Activated T-cell treated with anti-CD3 and anti-CD28 coated beads, Interleukin-2, amount 50 U/mL, for 4 hours (primary cell): ENCODE results near the gene RFX5. TPM values are rescaled to one million over a fixed set of nuclear protein-coding genes. Genes with fewer than 3 reads are reported as not detected.
"Not testable (repeated sequence)": the region's sequence is repeated elsewhere in the genome, so short reads cannot be mapped to it uniquely, and the experiment has no call there.

ENCODE experiments used
- ATAC-seq, 2 donors: fragments of 200-7000 bp; cut with Tn5 transposase; one replicate each; pipeline ENCODE4 v1.10.0; 2021
- DNase-seq: peaks from one replicate; pipeline ENCODE4 v3.0.0-alpha.2; 2020
- H3K27me3 Mint-ChIP-seq: one replicate; pipeline ENCODE4 v1.8.0; 2021; ENCODE audit warnings: low read depth, mixed read lengths
- H3K36me3 Mint-ChIP-seq: one replicate; pipeline ENCODE4 v1.8.0; 2022; ENCODE audit warnings: mixed read lengths; ENCODE audit not compliant: insufficient read depth
- H3K4me1 Mint-ChIP-seq: one replicate; pipeline ENCODE4 v1.8.0; 2021; ENCODE audit warnings: low read depth, mixed read lengths
- H3K4me3 Mint-ChIP-seq: one replicate; pipeline ENCODE4 v1.8.0; 2021; ENCODE audit warnings: mild to moderate bottlenecking, moderate library complexity, mixed read lengths
- H3K9me3 Mint-ChIP-seq: one replicate; pipeline ENCODE4 v1.8.0; 2021; ENCODE audit warnings: mixed read lengths
- total RNA-seq, 3 donors: library from RNA; stranded (reverse); gene quantifications; one replicate each; pipeline ENCODE4 v1.2.1, GENCODE V29; 2021

Gene RFX5
- total RNA-seq, 3 donors from 2014 or later: 48.7 to 58.6 (median 50.9) TPM

DNA sequence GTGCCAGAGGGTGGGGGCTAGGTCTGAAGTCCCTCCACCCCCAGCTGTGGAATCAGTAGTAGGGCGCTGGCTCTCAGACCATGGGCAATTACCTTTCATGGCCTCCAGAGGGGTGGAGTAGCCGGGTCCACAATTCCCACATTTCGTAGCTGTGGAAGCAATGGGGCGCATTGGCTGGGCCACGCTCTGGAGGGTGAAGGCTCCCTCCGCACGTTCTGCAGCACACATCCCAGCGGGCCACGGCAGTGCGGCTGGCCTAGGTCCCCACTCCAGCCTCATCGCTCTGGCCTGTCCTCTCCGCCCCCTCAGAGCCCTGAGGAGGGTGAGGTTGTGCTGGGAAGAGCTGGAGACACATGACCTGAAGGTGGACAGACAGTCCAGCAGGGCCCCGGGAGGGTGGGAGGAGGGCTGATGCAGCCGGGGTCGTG lies 22.6 kb upstream of the RFX5 start:
- H3K36me3 Mint-ChIP-seq: no peaks in the 10 kb centered on the region
- no peaks in the 10 kb centered on the region for H3K27me3 Mint-ChIP-seq
- H3K9me3 Mint-ChIP-seq: no peaks in the 10 kb centered on the region
- H3K4me1 Mint-ChIP-seq: no peaks in the 10 kb centered on the region
- ATAC-seq (no peak), DNase-seq (no peak)
- no peak overlapping the region for H3K4me3 Mint-ChIP-seq

DNA sequence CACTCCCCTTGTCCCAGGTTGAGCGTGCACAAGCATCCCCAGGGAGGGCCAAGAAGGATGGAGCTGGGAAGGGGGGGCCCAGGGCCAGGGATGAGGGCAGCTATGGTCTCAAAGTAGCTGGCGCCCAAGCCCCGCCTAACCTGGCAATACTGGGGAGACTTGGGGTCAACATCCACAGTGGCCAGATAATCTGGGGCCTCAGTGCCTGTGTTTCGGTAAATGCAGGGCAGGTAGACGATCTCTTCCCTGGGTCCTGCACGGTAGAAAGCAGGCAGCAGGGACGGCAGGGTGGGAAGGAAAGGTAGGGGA lies 22.2 kb upstream of the RFX5 start:
- no peaks in the 10 kb centered on the region for H3K9me3 Mint-ChIP-seq
- no peaks in the 10 kb centered on the region for H3K36me3 Mint-ChIP-seq
- H3K4me3 Mint-ChIP-seq: no peak overlapping the region
- H3K27me3 Mint-ChIP-seq: no peaks in the 10 kb centered on the region
- ATAC-seq (no peak), DNase-seq (no peak)
- no peaks in the 10 kb centered on the region for H3K4me1 Mint-ChIP-seq

DNA sequence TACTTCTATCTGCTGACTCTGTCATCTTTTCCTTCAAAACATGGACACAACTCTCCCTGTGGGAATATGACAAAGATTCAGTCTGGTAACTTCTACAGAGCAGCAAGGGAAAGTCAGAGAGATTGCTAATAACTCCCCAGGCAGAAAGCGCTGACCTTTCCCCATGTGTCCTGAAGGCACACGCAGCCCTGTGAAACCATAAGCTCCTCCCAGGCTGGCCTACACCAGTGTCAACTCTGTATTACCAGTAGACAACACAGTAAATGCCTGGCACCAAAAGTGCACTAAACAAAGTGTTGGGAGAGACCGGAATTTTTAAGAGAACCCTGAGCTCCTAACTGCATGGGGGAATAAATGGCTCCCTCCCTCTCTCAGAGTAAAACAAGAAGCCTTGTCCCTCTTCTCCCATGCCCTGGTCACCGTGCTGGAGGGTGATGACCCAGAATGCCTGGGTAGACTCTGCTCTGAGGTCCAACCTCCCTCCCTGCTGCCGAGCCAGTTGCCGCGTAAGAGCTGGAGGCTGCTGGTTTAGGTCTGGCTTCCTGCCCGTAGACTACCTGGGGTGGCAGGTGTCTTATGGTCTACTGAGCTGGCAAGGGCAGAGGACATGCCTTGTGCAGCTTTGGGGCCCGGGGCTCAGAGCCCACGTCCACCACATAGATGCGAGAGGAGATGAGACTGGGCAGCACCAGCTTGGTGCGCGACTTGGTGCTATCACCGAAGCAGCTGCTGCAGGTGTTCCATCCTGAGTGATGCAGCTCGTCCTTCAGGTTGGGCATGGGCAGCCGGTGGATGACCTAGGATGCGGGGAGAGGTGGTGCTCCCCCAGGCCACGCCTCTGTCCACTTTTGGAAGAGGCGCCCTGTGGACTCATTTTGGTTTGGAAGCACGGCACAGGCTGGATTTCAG lies 21.6 kb upstream of the RFX5 start:
- ATAC-seq (no peak), DNase-seq (no peak)
- Mint-ChIP-seq H3K9me3 (no peaks in the 10 kb centered on the region), H3K4me3 (no peak overlapping the region), H3K36me3 (no peaks in the 10 kb centered on the region), H3K4me1 (no peaks in the 10 kb centered on the region), H3K27me3 (no peaks in the 10 kb centered on the region)

DNA sequence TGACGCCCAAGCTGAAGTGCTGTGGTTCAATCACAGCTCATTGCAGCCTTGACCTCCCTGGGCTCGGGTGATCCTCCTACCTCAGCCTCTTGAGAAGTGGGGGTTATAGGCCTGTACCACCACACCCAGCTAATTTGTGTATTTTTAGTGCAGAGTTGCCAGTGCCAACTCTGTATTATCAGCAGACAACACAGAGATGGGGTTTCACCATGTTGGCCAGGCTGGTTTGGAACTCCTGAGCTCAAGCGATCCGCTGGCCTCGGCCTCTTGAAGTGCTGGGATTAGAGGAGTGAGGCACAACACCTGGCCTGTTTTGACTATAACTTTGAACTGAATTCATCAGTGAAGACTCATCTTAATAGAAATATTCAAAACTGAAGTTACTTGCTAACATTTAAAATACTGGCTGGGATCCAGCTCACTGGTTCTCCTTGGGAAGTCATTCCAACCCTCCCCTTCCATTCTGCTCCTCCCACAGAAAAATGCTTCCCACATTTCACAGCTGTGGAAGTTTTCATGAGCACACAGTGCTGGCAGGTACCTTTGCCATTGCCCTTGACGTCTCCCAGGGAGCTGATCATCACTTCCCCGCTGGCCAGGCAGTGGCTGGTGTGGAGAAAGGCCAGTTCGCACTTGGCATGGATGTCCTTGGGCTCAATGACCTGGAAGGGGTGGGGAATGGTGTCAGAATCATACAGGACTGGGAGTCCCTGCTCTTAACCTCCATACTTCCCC lies 20.8 kb upstream of the RFX5 start:
- Mint-ChIP-seq H3K9me3 (no peaks in the 10 kb centered on the region), H3K4me1 (no peaks in the 10 kb centered on the region), H3K4me3 (no peak overlapping the region), H3K36me3 (no peaks in the 10 kb centered on the region), H3K27me3 (no peaks in the 10 kb centered on the region)
- DNase-seq: no peak
- ATAC-seq: no peak

DNA sequence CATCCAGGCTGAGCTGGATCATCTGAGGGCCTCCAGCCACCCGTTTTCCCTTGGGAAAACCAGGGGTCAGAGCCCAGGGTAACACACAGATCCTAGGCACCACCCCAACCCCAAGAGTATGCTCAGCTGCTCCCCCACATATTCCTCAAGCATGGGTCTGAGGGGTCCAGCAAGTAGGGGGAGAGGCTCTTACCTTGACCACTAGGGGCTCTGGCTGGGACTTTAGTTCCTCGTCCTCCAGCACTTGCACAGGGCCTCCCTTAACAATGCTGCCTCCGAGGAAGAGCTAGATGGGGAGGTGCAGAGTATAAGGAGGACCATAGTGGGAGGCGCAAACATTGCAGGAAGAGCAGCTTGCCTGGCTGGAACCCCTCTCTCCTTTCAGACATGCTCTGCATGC lies 17.9 kb upstream of the RFX5 start:
- Mint-ChIP-seq H3K9me3 (peaks cover 3% of the 10 kb centered on the region), H3K36me3 (no peaks in the 10 kb centered on the region), H3K27me3 (no peaks in the 10 kb centered on the region), H3K4me3 (no peak overlapping the region), H3K4me1 (no peaks in the 10 kb centered on the region)
- no peak for DNase-seq
- no peak for ATAC-seq

DNA sequence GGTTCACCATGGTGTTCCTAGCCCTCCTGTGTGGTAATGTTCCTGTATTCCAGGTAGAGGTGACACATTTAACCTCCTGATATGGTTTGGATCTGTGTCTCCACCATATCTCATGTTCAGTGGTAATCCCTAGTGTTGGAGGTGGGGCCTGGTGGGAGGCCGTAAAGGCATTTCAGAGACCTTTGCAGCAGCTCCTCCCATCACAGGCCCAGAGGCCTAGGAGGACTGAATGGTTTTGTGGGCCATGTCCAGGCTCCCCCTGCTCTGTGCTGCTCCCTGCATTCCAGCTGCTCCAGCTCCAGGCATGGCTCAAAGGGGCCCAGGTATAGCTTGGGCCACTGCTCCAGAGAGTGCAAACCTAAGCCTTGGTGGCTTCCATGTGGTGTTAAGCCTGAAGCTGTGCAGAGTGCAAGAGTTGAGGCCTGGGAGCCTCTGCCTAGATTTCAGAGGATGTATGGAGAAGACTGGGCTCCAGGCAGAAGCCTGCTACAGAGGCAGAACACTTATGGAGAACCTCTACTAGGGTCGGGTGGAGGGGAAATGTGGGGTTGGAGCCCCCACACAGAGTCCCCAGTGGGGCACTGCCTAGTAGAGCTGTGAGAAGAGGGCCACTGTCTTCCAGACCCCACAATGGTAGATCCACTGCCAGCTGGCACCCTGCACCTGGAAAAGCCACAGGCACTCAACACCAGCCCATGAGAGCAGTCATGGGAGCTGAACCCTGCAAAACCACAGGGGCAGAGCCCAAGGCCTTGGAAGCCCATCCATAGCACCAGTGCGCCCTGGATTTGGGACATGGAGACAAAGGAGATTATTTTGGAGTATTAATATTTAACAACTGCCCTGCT lies 15.5 kb upstream of the RFX5 start:
- H3K27me3 Mint-ChIP-seq: no peaks in the 10 kb centered on the region
- H3K4me1 Mint-ChIP-seq: no peaks in the 10 kb centered on the region
- H3K4me3 Mint-ChIP-seq: no peak overlapping the region
- DNase-seq (no peak), ATAC-seq (no peak)
- no peaks in the 10 kb centered on the region for H3K36me3 Mint-ChIP-seq
- H3K9me3 Mint-ChIP-seq: peaks cover 3% of the 10 kb centered on the region

DNA sequence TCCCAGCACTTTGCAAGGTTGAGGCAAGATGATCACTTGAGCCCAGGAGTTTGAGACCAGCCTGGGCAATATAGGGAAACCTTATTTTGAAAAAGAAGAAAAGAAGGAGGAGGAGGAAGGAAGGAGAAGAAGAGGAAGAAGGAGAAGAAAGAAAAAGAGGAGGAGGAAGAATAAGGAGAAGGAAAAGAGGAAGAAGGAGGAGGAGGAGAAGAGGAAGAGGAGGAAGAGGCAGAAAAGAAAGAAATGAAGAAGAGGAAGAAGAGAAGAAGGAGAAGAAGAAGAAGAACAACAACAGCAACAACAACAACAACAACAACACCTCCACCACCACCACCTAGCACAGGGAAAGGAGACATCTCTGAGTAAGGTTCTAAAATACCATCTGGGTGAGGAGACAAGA lies 14.8 kb upstream of the RFX5 start:
- H3K4me3 Mint-ChIP-seq: no peak overlapping the region

DNA sequence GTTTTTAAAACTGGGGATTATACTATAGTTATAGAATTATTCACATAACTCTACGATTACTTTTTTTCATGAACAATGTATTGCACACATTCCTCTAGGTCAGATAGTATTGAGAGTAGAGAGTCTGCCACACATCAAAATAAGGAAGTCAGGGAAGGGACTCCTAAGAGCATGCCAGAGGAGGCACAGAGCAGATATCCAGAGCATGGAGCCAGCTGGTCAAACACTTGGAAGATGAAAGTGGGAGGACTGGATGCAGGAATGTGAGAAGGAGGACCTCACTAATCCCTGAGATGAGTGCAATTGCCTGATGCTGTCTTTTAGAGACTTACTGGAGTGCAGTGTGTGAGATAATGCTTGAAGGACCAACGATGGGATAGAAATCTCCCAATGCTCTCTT lies 9.6 kb upstream of the RFX5 start:
- ATAC-seq (no peak), DNase-seq (no peak)
- Mint-ChIP-seq H3K4me3 (no peak overlapping the region), H3K4me1 (no peaks in the 10 kb centered on the region), H3K27me3 (no peaks in the 10 kb centered on the region), H3K36me3 (no peaks in the 10 kb centered on the region), H3K9me3 (peaks cover under 1% of the 10 kb centered on the region)

More for the DNA sequence above, 14.8 kb upstream of the RFX5 start:
- ATAC-seq: no peak
- H3K9me3 Mint-ChIP-seq: peaks cover 3% of the 10 kb centered on the region
- H3K4me1 Mint-ChIP-seq: no peaks in the 10 kb centered on the region
- no peak for DNase-seq
- H3K27me3 Mint-ChIP-seq: no peaks in the 10 kb centered on the region
- no peaks in the 10 kb centered on the region for H3K36me3 Mint-ChIP-seq

DNA sequence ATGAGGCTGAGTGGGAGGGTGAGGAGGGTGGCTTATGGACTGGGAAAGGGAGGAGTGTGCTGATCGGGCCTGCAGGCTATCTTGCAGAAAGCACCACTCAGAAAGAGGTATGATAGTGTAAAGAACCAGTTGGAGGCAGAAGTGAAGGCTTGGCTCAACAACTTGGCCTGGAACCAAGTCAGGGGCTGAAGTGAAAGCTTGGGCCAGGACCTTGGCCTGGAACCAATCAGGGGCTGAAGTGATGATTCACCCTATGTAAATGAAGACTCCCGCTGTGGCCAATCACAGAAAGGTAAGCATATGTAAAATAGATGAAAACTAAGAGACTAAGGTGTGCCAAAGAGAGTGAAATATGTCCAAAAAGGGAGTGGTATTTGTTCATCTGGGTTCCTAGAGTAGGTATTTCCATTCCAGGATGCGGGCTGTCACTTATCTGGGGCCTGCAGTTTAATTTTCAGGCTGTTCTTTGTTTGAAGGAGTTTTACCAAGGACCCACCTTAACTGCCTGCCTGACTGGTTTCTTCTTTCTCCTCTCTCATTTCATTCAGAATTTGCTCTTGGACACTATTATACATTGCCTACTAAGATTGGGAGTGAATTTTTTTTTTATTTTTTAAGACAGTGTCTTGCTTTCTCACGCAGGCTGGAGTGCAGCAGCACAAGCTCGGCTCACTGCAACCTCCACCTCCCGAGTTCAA lies 5.1 kb upstream of the RFX5 start:
- Mint-ChIP-seq H3K9me3 (no peaks in the 10 kb centered on the region), H3K4me1 (peaks cover 10% of the 10 kb centered on the region), H3K36me3 (no peaks in the 10 kb centered on the region), H3K27me3 (no peaks in the 10 kb centered on the region), H3K4me3 (no peak overlapping the region)
- no peak for DNase-seq
- no peak for ATAC-seq

DNA sequence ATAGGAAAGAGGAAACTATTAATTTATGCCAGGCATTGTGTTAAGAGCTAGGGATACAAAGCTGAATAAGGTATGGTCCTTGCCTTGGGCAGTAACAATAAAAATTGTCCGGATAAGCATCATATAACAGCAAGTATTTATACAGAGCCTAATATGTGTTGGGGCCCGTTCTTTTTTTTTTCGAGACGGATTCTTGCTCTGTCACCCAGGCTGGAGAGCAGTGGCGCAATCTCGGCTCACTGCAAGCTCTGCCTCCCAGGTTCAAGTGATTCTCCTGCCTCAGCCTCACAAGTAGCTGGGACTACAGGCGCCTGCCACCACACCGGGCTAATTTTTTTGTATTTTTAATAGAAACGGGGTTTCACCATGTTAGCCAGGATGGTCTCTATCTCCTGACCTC lies 3.3 kb upstream of the RFX5 start:
- not testable (repeated sequence) for ATAC-seq, DNase-seq, H3K4me3 Mint-ChIP-seq, H3K27me3 Mint-ChIP-seq, H3K9me3 Mint-ChIP-seq, H3K36me3 Mint-ChIP-seq
- peaks cover 23% of the 10 kb centered on the region for H3K4me1 Mint-ChIP-seq

DNA sequence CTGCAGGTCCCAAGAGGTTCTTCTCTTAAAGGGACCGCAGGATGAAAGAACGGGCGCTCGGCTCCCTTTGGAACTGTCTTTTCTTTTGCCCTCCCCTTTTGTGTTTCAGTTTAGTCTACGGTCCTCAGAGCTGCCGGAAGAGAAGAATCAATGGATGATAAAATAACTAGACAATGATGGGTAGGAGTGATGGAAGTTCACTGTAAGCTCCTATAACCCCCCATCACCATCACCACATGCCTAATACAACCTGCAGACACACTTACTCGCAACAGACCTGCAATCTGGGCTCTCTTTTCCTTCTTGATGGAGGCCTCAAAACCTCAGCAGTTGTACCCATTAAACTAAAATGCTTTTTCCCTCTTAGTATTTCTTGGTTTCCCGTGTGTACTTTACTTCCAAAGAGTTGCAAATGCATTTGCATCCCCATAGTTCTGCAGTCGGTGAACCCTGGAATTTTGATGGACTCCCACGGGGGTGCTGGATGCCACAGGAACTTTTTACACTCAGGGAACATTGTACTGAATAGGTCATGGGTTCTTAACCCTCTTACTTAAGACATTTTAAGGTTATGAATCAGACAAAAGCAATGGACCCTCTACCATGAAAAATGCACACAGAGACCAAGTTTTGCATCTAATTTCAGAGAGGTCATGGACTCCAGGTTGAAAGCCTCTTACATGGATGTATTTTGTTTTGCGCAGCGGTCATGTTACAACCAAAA lies 633 bp upstream of the RFX5 start:
- no peaks in the 10 kb centered on the region for H3K9me3 Mint-ChIP-seq
- H3K27me3 Mint-ChIP-seq: no peaks in the 10 kb centered on the region
- DNase-seq (no peak), ATAC-seq (peak; percentile 5 to 6)
- H3K4me1 Mint-ChIP-seq: peaks cover 37% of the 10 kb centered on the region
- H3K36me3 Mint-ChIP-seq: peaks cover 17% of the 10 kb centered on the region
- H3K4me3 Mint-ChIP-seq: peak overlapping the region; percentile 94

DNA sequence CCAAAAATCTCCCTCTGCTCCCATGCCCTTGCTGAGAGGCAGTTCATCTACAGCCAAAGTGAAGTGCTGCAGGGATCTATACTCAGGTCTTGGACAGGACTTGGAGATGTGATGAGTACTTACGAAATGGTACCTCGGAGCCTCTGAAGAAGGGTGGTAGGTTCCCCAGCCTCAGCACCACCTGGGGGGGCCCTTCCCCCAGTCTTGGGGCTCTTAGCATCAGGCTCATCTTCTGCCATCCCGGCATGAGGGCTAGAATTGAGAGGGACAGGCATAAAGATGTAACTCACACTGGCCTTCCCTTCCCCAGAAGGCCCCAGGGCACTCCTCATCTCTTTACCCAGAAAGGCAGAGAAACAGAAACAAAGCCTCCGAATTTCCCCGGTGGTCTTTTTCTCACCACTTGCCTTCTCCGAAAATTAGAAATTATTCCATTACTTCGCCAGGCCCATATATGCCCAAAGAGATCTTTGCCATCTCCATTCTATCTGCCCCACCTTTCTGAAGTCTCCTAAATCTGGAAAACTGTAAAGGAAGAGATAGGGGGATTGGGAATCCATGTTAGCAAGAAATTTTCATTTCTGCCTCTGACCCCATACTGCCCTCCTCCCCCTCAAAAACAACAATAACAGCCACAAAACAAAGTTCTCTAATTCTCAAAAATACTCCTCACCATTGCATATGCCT lies 827 bp downstream of the RFX5 start:
- Mint-ChIP-seq H3K36me3 (peaks cover 19% of the 10 kb centered on the region), H3K4me1 (peaks cover 37% of the 10 kb centered on the region), H3K4me3 (peak overlapping the region; percentile 94), H3K27me3 (no peaks in the 10 kb centered on the region), H3K9me3 (no peaks in the 10 kb centered on the region)
- ATAC-seq (no peak), DNase-seq (no peak)

DNA sequence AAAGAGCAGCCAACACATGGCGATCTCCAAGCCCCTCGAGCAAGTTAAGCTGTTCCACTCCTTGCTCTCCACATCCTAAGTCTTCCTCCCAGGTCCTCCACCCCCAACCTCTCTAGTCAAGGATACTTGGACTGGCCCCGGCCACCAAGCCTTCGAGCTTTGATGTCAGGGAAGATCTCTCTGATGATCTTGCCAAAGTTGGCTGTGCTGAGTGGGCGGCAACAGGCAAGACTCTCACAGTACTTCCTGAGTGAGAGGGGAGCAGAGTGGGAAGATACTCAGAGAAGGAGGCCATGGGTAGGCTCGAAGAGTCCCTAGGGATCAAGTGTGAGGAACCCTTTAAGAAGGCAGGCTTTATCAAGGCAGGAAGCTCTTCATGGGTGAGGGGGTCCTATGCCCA lies 2.8 kb downstream of the RFX5 start:
- H3K4me3 Mint-ChIP-seq: no peak overlapping the region
- ATAC-seq: no peak
- peaks cover 48% of the 10 kb centered on the region for H3K4me1 Mint-ChIP-seq
- H3K36me3 Mint-ChIP-seq: peaks cover 21% of the 10 kb centered on the region
- no peaks in the 10 kb centered on the region for H3K9me3 Mint-ChIP-seq
- H3K27me3 Mint-ChIP-seq: no peaks in the 10 kb centered on the region
- no peak for DNase-seq
